ENCODE results near the gene GALM.
A peak's percentile ranks its signal among the peaks of the same experiment; 100 is the strongest.

The GALM gene

GRCh38 chr2:38748943-38749804, 83.3 kb downstream of the GALM start:
- no peak for DNase-seq
- intact Hi-C loops (cut with DNase I; ENCODE audit: low total_unique reads): loop anchor here (10.0 kb wide), 1 partner anchor 424 kb away; no protein-coding TSS in a partner anchor
- TF ChIP-seq CTCF (IDR thresholded peaks at IDR 0.05): no peak
- Histone ChIP-seq H3K27me3 (no peaks in the 10 kb centered on the region), H3K9me3 (no peaks in the 10 kb centered on the region), H3K27ac (peak overlapping the region; percentile 83 to 99), H3K4me1 (peaks cover 0 to 51% (median 23%) of the 10 kb centered on the region in 4 donors), H3K36me3 (peaks cover 45 to 54% (median 50%) of the 10 kb centered on the region in 3 donors), H3K4me3 (peak overlapping the region; percentile 56 to 82)

GRCh38 chr2:38750011-38750890, 84.3 kb downstream of the GALM start:
- intact Hi-C loops (cut with DNase I; ENCODE audit: low total_unique reads): loop anchor here (2.0 kb wide), 1 partner anchor 147 kb away; the partner anchor contains the start of gene HNRNPLL
- peak; percentile 65 to 83 for DNase-seq
- Histone ChIP-seq H3K36me3 (peaks cover 39 to 43% (median 41%) of the 10 kb centered on the region in 3 donors), H3K4me1 (peaks cover 0 to 48% (median 23%) of the 10 kb centered on the region in 4 donors), H3K9me3 (no peaks in the 10 kb centered on the region), H3K27me3 (no peaks in the 10 kb centered on the region), H3K27ac (peak overlapping the region; percentile 83 to 99), H3K4me3 (peak overlapping the region; percentile 56 to 82)
- TF ChIP-seq CTCF (IDR thresholded peaks at IDR 0.05): no peak

- TF ChIP-seq CTCF (IDR thresholded peaks at IDR 0.05): peak in 1 of 2 experiments; percentile 22
- peak; percentile 98 to 99 for DNase-seq
- no peaks in the 10 kb centered on the region for H3K9me3 ChIP-seq
- peak within 1 kb of the TSS; percentile 83 to 99 for H3K27ac ChIP-seq
- intact Hi-C loops (cut with DNase I; ENCODE audit: low total_unique reads): loop anchor here (2.0 kb wide), 1 partner anchor 148 kb away; the partner anchor contains the start of gene HNRNPLL
- peaks cover 0 to 40% (median 19%) of the 10 kb centered on the region in 4 donors for H3K4me1 ChIP-seq
- no peaks in the 10 kb centered on the region for H3K27me3 ChIP-seq
- H3K36me3 ChIP-seq: peaks cover 32 to 36% (median 33%) of the 10 kb centered on the region in 3 donors
- H3K4me3 ChIP-seq: peak within 1 kb of the TSS; percentile 56 to 82
Observed at GRCh38 chr2:38750891-38751595, 85.1 kb downstream of the GALM start, which contains the start of gene SRSF7. TSS of gene SRSF7 (minus strand) at chr2:38751361. CDS start at chr2:38751256, 105 bp downstream.

- Histone ChIP-seq H3K27ac (peak overlapping the region; percentile 83 to 99), H3K9me3 (no peaks in the 10 kb centered on the region), H3K4me1 (peaks cover 0 to 33% (median 19%) of the 10 kb centered on the region in 4 donors), H3K36me3 (peaks cover 24 to 28% (median 25%) of the 10 kb centered on the region in 3 donors), H3K4me3 (peak overlapping the region; percentile 56 to 82), H3K27me3 (no peaks in the 10 kb centered on the region)
- TF ChIP-seq CTCF (IDR thresholded peaks at IDR 0.05): no peak
- DNase-seq: no peak
- intact Hi-C loops (cut with DNase I; ENCODE audit: low total_unique reads): loop anchor here (2.0 kb wide), 1 partner anchor 149 kb away; the partner anchor contains the start of gene HNRNPLL
Observed at GRCh38 chr2:38751596-38752410, 85.9 kb downstream of the GALM start.
